Panc1 (cell line): ENCODE data around the gene CGB1. TPM values are rescaled to one million over a fixed set of nuclear protein-coding genes. Genes with fewer than 3 reads are reported as not detected.
A peak's percentile ranks its signal among the peaks of the same experiment; 100 is the strongest.

ENCODE experiments used
- ATAC-seq: fragments of 200-7000 bp; cut with Tn5 transposase; 2 replicates; pipeline ENCODE4 v1.9.1; 2020; ENCODE audit warnings: mild to moderate bottlenecking, moderate library complexity
- BruUV-seq: library from RNA; stranded (reverse); fragments of 400-500 nt; replicated peaks from 2 replicates; lab custom pipeline; 2021; lab: Mats Ljungman, UMichigan
- CTCF ChIA-PET: fragments of 300-600 bp; sonication (Branson Sonifier 250); formaldehyde crosslinking; loops from one replicate; lab custom pipeline; 2022; ENCODE audit warnings: antibody characterized with exemption; lab: Charles Lee
- POLR2A ChIA-PET: fragments of 300-600 bp; sonication (Branson Sonifier 250); formaldehyde crosslinking; loops from one replicate; lab custom pipeline; 2022; ENCODE audit warnings: antibody characterized with exemption; lab: Charles Lee
- DNase-seq: peaks from one replicate; pipeline ENCODE4 v3.0.0-alpha.2; 2010; ENCODE audit warnings: low read depth, low spot score
- H3K27ac ChIP-seq: 2 replicates; pipeline ENCODE4 v1.5.1; 2011; ENCODE audit warnings: mild to moderate bottlenecking, low read length, inconsistent platforms
- H3K27me3 ChIP-seq: fragments of 200-500 bp; sonication (Bioruptor generic); 2 replicates; pipeline ENCODE4 v1.6.0; 2014; ENCODE audit warnings: low read length, inconsistent platforms; ENCODE audit not compliant: control insufficient read depth, insufficient read depth
- H3K36me3 ChIP-seq: fragments of 200-500 bp; sonication (Bioruptor generic); 2 replicates; pipeline ENCODE4 v1.5.1; 2014; ENCODE audit warnings: inconsistent platforms, mild to moderate bottlenecking, low read length, moderate library complexity; ENCODE audit not compliant: control insufficient read depth, insufficient read depth
- H3K4me1 ChIP-seq: 2 replicates; pipeline ENCODE4 v1.5.1; 2011; ENCODE audit warnings: inconsistent platforms, mild to moderate bottlenecking, low read length, moderate library complexity; ENCODE audit not compliant: control insufficient read depth, insufficient read depth
- H3K4me3 ChIP-seq, 2 experiments: 2 replicates each; pipeline ENCODE4 v1.5.1; 2011 to 2012; ENCODE audit warnings: low read depth in 2 of 2, low read length in 2 of 2, mild to moderate bottlenecking in 2 of 2, inconsistent platforms in 1 of 2, moderate library complexity in 1 of 2
- H3K9me3 ChIP-seq: fragments of 200-500 bp; sonication (Bioruptor generic); 2 replicates; pipeline ENCODE4 v1.5.1; 2014; ENCODE audit warnings: low read depth, mild to moderate bottlenecking, inconsistent platforms, low read length, moderate library complexity; ENCODE audit not compliant: control insufficient read depth, insufficient read depth
- POLR2AphosphoS5 ChIP-seq: IDR thresholded peaks from 2 replicates; pipeline ENCODE4 v1.6.1; 2012; ENCODE audit warnings: mild to moderate bottlenecking, low read depth, low read length, moderate library complexity
- SIN3A ChIP-seq: IDR thresholded peaks from 2 replicates; pipeline ENCODE4 v1.6.1; 2012; ENCODE audit warnings: low read depth, mild to moderate bottlenecking, low read length, moderate library complexity, borderline replicate concordance; ENCODE audit not compliant: insufficient read depth
- TCF7L2 ChIP-seq: IDR thresholded peaks from 2 replicates; pipeline ENCODE4 v1.6.1; 2011; ENCODE audit warnings: mild to moderate bottlenecking, low read depth, low read length, inconsistent platforms
- in situ Hi-C: cut with HindIII; loops from 2 replicates; pipeline ENCODE4 v1.10.0; 2016; ENCODE audit warnings: low sequenced_read_pairs, low pct_unique_long_range_greater_than_20kb
- intact Hi-C: fragments of 100-400 bp; cut with micrococcal nuclease; formaldehyde crosslinking; loops from one replicate; pipeline ENCODE4 v1.10.0; 2022; ENCODE audit not compliant: unreplicated experiment
- total RNA-seq: library from RNA; stranded (reverse); gene quantifications from one replicate; pipeline ENCODE4 v1.2.1, GENCODE V29; 2021; ENCODE audit not compliant: unreplicated experiment
- TF ChIP-seq, protein P1 (sequence below): fragments of 450-650 bp; IDR thresholded peaks from 2 replicates; pipeline ENCODE4 v1.5.1; 2017; ENCODE audit warnings: mild to moderate bottlenecking
- TF ChIP-seq, protein P2 (sequence below), 2 experiments: IDR thresholded peaks; 2 replicates each; pipeline ENCODE4 v1.6.1; 2011 to 2012; ENCODE audit warnings: low read depth in 2 of 2, control low read depth in 1 of 2, low read length in 1 of 2, mild to moderate bottlenecking in 1 of 2, moderate library complexity in 1 of 2; ENCODE audit not compliant: insufficient read depth in 1 of 2

CGB1 gene
- total RNA-seq, 1 experiment from 2014 or later, result not detected

DNA sequence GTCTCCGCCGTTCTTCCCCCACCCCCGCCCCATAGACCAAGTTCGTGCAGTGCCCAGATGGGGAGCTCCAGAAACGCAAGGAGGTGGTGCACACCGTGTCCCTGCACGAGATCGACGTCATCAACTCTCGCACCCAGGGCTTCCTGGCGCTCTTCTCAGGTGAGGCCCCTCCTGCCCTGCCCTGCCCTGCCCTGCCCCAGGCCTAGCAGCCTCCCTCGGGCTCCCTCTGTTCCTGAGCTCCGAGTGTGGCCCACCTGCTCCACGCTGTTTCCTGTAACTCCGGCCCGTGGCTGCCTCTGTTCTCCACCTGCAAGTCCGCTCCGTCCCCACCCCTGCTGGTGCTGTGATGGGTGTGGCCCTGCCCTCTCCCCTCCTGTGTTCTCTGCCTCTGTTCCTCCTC, 26.2 kb downstream of the CGB1 start:
- Histone ChIP-seq H3K4me1 (no peaks in the 10 kb centered on the region), H3K27me3 (no peaks in the 10 kb centered on the region), H3K36me3 (no peaks in the 10 kb centered on the region; the same call in 1 of the 2 replicates), H3K9me3 (no peaks in the 10 kb centered on the region), H3K27ac (no peak overlapping the region), H3K4me3 (no peak overlapping the region)
- in situ Hi-C loops, result no loop called here
- POLR2A ChIA-PET, result interaction anchor here (1.1 kb wide), 1 partner anchor 17 kb away, joined by 6 read pairs; the partner anchor contains the start of gene RUVBL2
- BruUV-seq, result no TSS peak
- ATAC-seq (no peak), DNase-seq (no peak)
- intact Hi-C loops, result no loop called here
- CTCF ChIA-PET, result interaction anchor here (0.6 kb wide), 1 partner anchor 11 kb away, joined by 8 read pairs; no protein-coding TSS in a partner anchor
- TF ChIP-seq POLR2AphosphoS5 (no peak), SIN3A (no peak), TCF7L2 (no peak)
- TF ChIP-seq, protein P1, sequence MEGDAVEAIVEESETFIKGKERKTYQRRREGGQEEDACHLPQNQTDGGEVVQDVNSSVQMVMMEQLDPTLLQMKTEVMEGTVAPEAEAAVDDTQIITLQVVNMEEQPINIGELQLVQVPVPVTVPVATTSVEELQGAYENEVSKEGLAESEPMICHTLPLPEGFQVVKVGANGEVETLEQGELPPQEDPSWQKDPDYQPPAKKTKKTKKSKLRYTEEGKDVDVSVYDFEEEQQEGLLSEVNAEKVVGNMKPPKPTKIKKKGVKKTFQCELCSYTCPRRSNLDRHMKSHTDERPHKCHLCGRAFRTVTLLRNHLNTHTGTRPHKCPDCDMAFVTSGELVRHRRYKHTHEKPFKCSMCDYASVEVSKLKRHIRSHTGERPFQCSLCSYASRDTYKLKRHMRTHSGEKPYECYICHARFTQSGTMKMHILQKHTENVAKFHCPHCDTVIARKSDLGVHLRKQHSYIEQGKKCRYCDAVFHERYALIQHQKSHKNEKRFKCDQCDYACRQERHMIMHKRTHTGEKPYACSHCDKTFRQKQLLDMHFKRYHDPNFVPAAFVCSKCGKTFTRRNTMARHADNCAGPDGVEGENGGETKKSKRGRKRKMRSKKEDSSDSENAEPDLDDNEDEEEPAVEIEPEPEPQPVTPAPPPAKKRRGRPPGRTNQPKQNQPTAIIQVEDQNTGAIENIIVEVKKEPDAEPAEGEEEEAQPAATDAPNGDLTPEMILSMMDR, result no peak
- TF ChIP-seq, protein P2, sequence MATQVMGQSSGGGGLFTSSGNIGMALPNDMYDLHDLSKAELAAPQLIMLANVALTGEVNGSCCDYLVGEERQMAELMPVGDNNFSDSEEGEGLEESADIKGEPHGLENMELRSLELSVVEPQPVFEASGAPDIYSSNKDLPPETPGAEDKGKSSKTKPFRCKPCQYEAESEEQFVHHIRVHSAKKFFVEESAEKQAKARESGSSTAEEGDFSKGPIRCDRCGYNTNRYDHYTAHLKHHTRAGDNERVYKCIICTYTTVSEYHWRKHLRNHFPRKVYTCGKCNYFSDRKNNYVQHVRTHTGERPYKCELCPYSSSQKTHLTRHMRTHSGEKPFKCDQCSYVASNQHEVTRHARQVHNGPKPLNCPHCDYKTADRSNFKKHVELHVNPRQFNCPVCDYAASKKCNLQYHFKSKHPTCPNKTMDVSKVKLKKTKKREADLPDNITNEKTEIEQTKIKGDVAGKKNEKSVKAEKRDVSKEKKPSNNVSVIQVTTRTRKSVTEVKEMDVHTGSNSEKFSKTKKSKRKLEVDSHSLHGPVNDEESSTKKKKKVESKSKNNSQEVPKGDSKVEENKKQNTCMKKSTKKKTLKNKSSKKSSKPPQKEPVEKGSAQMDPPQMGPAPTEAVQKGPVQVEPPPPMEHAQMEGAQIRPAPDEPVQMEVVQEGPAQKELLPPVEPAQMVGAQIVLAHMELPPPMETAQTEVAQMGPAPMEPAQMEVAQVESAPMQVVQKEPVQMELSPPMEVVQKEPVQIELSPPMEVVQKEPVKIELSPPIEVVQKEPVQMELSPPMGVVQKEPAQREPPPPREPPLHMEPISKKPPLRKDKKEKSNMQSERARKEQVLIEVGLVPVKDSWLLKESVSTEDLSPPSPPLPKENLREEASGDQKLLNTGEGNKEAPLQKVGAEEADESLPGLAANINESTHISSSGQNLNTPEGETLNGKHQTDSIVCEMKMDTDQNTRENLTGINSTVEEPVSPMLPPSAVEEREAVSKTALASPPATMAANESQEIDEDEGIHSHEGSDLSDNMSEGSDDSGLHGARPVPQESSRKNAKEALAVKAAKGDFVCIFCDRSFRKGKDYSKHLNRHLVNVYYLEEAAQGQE (IDR thresholded peaks at IDR 0.05; ENCODE audit: insufficient read depth in 1 of 2, low read depth in 2 of 2, low read length in 1 of 2), result no peak

DNA sequence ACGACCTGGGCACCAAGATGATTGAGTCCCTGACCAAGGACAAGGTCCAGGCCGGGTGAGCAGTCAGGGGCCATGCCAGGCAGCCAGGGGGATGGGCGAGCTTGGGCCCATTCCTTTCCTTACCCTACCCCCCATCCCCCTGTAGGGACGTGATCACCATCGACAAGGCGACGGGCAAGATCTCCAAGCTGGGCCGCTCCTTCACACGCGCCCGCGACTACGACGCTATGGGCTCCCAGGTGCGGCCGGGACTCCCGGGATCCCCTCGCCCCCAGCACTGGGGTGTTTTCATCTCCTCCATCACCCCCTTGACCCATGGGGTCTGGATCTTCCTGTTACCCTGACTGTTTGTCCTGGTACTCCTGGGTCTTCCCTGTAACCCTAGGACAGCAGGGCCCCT, 26.9 kb downstream of the CGB1 start:
- CTCF ChIA-PET, result interaction anchor here (1.2 kb wide), 1 partner anchor 10 kb away, joined by 4 read pairs; no protein-coding TSS in a partner anchor
- H3K4me1 ChIP-seq, result no peaks in the 10 kb centered on the region
- no TSS peak for BruUV-seq
- no peaks in the 10 kb centered on the region for H3K9me3 ChIP-seq
- no peaks in the 10 kb centered on the region for H3K27me3 ChIP-seq
- H3K4me3 ChIP-seq, result no peak overlapping the region
- POLR2A ChIA-PET, result interaction anchor here (1.1 kb wide), 1 partner anchor 16 kb away, joined by 6 read pairs; the partner anchor contains the start of gene RUVBL2
- ATAC-seq (0 out of 2 replicates have a peak, but pooled peaks have one; percentile 29), DNase-seq (no peak)
- in situ Hi-C loops, result no loop called here
- TF ChIP-seq, protein P1, result no peak
- no peak for TF ChIP-seq POLR2AphosphoS5
- TF ChIP-seq, protein P2 (IDR thresholded peaks at IDR 0.05; ENCODE audit: insufficient read depth in 1 of 2, low read depth in 2 of 2, low read length in 1 of 2), result no peak
- no peak for TF ChIP-seq TCF7L2
- TF ChIP-seq SIN3A, result no peak
- H3K27ac ChIP-seq, result no peak overlapping the region
- intact Hi-C loops, result no loop called here
- H3K36me3 ChIP-seq, result no peaks in the 10 kb centered on the region; the same call in 1 of the 2 replicates
